GM23338 (cell line): Measurements from ENCODE around the gene AEN. TPM values are rescaled to one million over a fixed set of nuclear protein-coding genes. Genes with fewer than 3 reads are reported as not detected.

ENCODE experiments used
- ATAC-seq: fragments of 200-7000 bp; cut with Tn5 transposase; 3 replicates; pipeline ENCODE4 v1.9.1; 2020
- DNase-seq: peaks from one replicate; pipeline ENCODE4 v3.0.0-alpha.2; 2015; ENCODE audit warnings: low spot score
- H2AFZ ChIP-seq: fragments of 200-600 bp; sonication (generic); 2 replicates; pipeline ENCODE4 v1.8.0; 2016; ENCODE audit warnings: antibody characterized with exemption, mild to moderate bottlenecking, moderate library complexity
- H3F3A ChIP-seq: fragments of 200-600 bp; sonication (generic); replicated peaks from 2 replicates; pipeline ENCODE4 v1.8.0; 2017; ENCODE audit warnings: antibody characterized with exemption, mixed run types, low read depth
- H3K27ac ChIP-seq: fragments of 200-600 bp; sonication (generic); 2 replicates; pipeline ENCODE4 v1.6.1; 2016; ENCODE audit warnings: low read depth
- H3K27me3 ChIP-seq: fragments of 200-600 bp; sonication (generic); 2 replicates; pipeline ENCODE4 v1.8.0; 2016; ENCODE audit warnings: mild to moderate bottlenecking, mixed run types, moderate library complexity; ENCODE audit not compliant: insufficient read depth
- H3K36me3 ChIP-seq: fragments of 200-600 bp; sonication (generic); 2 replicates; pipeline ENCODE4 v1.8.0; 2016; ENCODE audit warnings: mild to moderate bottlenecking; ENCODE audit not compliant: insufficient read depth
- H3K4me1 ChIP-seq: fragments of 200-600 bp; sonication (generic); 2 replicates; pipeline ENCODE4 v1.8.0; 2016; ENCODE audit warnings: mild to moderate bottlenecking, moderate library complexity; ENCODE audit not compliant: insufficient read depth
- H3K4me2 ChIP-seq: fragments of 200-600 bp; sonication (generic); 2 replicates; pipeline ENCODE4 v1.7.1; 2017; ENCODE audit warnings: mixed run types
- H3K4me3 ChIP-seq: fragments of 200-600 bp; sonication (generic); 2 replicates; pipeline ENCODE4 v1.6.1; 2016; ENCODE audit warnings: mixed run types
- H3K79me2 ChIP-seq: fragments of 200-600 bp; sonication (generic); replicated peaks from 2 replicates; pipeline ENCODE4 v1.8.0; 2017; ENCODE audit warnings: mild to moderate bottlenecking; ENCODE audit not compliant: insufficient read depth
- H3K9me2 ChIP-seq: fragments of 200-600 bp; sonication (generic); 2 replicates; pipeline ENCODE4 v1.8.0; 2017; ENCODE audit not compliant: insufficient read depth
- H4K20me1 ChIP-seq: fragments of 200-600 bp; sonication (generic); replicated peaks from 2 replicates; pipeline ENCODE4 v1.8.0; 2017; ENCODE audit warnings: mild to moderate bottlenecking; ENCODE audit not compliant: insufficient read depth
- H3K27ac Mint-ChIP-seq: 2 replicates; pipeline ENCODE4 v1.8.0; 2020; ENCODE audit warnings: inconsistent platforms, mild to moderate bottlenecking, moderate library complexity, mixed read lengths
- H3K27me3 Mint-ChIP-seq: 3 replicates; pipeline ENCODE4 v1.8.0; 2022; ENCODE audit warnings: low read depth, mild to moderate bottlenecking, moderate library complexity, mixed read lengths, inconsistent platforms; ENCODE audit not compliant: insufficient read depth, poor library complexity
- H3K36me3 Mint-ChIP-seq: 3 replicates; pipeline ENCODE4 v1.8.0; 2021; ENCODE audit warnings: low read depth, mild to moderate bottlenecking, inconsistent platforms, moderate library complexity, mixed read lengths
- H3K4me1 Mint-ChIP-seq: 3 replicates; pipeline ENCODE4 v1.8.0; 2020; ENCODE audit warnings: mild to moderate bottlenecking, inconsistent platforms, mixed read lengths
- H3K4me3 Mint-ChIP-seq: 3 replicates; pipeline ENCODE4 v1.8.0; 2021; ENCODE audit warnings: moderate library complexity, mild to moderate bottlenecking, inconsistent platforms, mixed read lengths
- H3K9me3 Mint-ChIP-seq: 3 replicates; pipeline ENCODE4 v1.8.0; 2020; ENCODE audit warnings: moderate library complexity, mild to moderate bottlenecking, inconsistent platforms, mixed read lengths
- CREB1 ChIP-seq: fragments of 250-450 bp; sonication (Bioruptor Pico); IDR thresholded peaks from 2 replicates; pipeline ENCODE4 v1.5.0; 2020; ENCODE audit warnings: low read depth, mild to moderate bottlenecking, moderate library complexity
- CTCF ChIP-seq, 2 experiments: fragments of 200-600 bp in 1 of 2; sonication (generic) in 1 of 2; conservative IDR thresholded peaks; 2 replicates each; pipeline versions ENCODE4 v1.5.1 to v1.6.1; 2016 to 2017; ENCODE audit warnings: antibody characterized with exemption in 2 of 2, low read depth in 2 of 2, mild to moderate bottlenecking in 2 of 2, moderate library complexity in 1 of 2
- ETS1 ChIP-seq: IDR thresholded peaks from 2 replicates; pipeline ENCODE4 v1.6.1; 2016; ENCODE audit warnings: antibody characterized with exemption
- EZH2 ChIP-seq: fragments of 200-600 bp; sonication (generic); IDR thresholded peaks from one replicate; pipeline ENCODE4 v1.8.0; 2017; ENCODE audit warnings: antibody characterized with exemption, mild to moderate bottlenecking, low read depth; ENCODE audit not compliant: unreplicated experiment
- EZH2phosphoT487 ChIP-seq: fragments of 200-600 bp; sonication (generic); IDR thresholded peaks from one replicate; pipeline ENCODE4 v1.8.1; 2018; ENCODE audit warnings: antibody characterized with exemption; ENCODE audit not compliant: unreplicated experiment
- POLR2AphosphoS5 ChIP-seq: IDR thresholded peaks from 2 replicates; pipeline ENCODE4 v1.6.1; 2016; ENCODE audit warnings: antibody characterized with exemption, low read depth
- REST ChIP-seq: IDR thresholded peaks from one replicate; pipeline ENCODE4 v1.6.1; 2018; ENCODE audit warnings: antibody characterized with exemption; ENCODE audit not compliant: unreplicated experiment
- ZNF114 ChIP-seq: fragments of 250-450 bp; sonication (Bioruptor Pico); IDR thresholded peaks from 2 replicates; pipeline ENCODE4 v1.5.0; 2020; ENCODE audit warnings: mild to moderate bottlenecking, moderate library complexity
- ZNF331 ChIP-seq: fragments of 250-450 bp; sonication (Bioruptor Pico); IDR thresholded peaks from 2 replicates; pipeline ENCODE4 v1.5.0; 2020; ENCODE audit warnings: low read depth, mild to moderate bottlenecking, moderate library complexity
- ZNF462 ChIP-seq: fragments of 250-450 bp; sonication (Bioruptor Pico); IDR thresholded peaks from 2 replicates; pipeline ENCODE4 v1.5.0; 2020; ENCODE audit warnings: mild to moderate bottlenecking, moderate library complexity
- polyA plus RNA-seq: library from polyadenylated mRNA; unstranded; fragments of >200 nt; fragmentation: Nextera tagmentation; extraction: Ambion mirVana; gene quantifications from 2 replicates; pipeline ENCODE4 v1.2.1, GENCODE V29; 2016
- total RNA-seq: library from RNA; depleted of rRNA; stranded (reverse); fragments of >200 nt; shearing (Covaris generic); gene quantifications from 2 replicates; pipeline ENCODE4 v1.2.3, GENCODE V29; 2014

The AEN gene
- total and polyA plus RNA-seq, 2 experiments from 2014 or later, result 82.3 to 220 TPM

GRCh38 chr15:88674661-88675060 is 53.5 kb downstream of the AEN start:
- no peaks in the 10 kb centered on the region; the same call in 2 of the 3 replicates for H3K9me3 Mint-ChIP-seq
- Histone ChIP-seq H3K4me2 (no peak overlapping the region), H3K27me3 (no peaks in the 10 kb centered on the region), H3K9me2 (0 out of 2 replicates have a peak, but pooled peaks cover 3% of the 10 kb centered on the region), H3K27ac (no peak overlapping the region), H4K20me1 (no peaks in the 10 kb centered on the region), H3K4me3 (no peak overlapping the region), H3F3A (no peaks in the 10 kb centered on the region), H3K36me3 (no peaks in the 10 kb centered on the region), H3K79me2 (no peaks in the 10 kb centered on the region), H3K4me1 (no peaks in the 10 kb centered on the region), H2AFZ (no peak overlapping the region)
- no peak for TF ChIP-seq EZH2phosphoT487
- TF ChIP-seq REST, result no peak
- no peak for TF ChIP-seq ZNF331 (CRISPR knock-in tag)
- no peak for TF ChIP-seq CTCF (conservative IDR thresholded peaks at IDR 0.05; ENCODE audit: low read depth in 2 of 2)
- no peak for TF ChIP-seq POLR2AphosphoS5
- TF ChIP-seq ZNF114 (CRISPR knock-in tag), result no peak
- no peak for TF ChIP-seq ZNF462 (CRISPR knock-in tag)
- TF ChIP-seq CREB1 (CRISPR knock-in tag), result no peak
- TF ChIP-seq ETS1, result no peak
- TF ChIP-seq EZH2, result no peak
- no peak for DNase-seq
- H3K36me3 Mint-ChIP-seq, result no peaks in the 10 kb centered on the region
- no peak overlapping the region for H3K4me3 Mint-ChIP-seq
- H3K4me1 Mint-ChIP-seq, result no peaks in the 10 kb centered on the region
- H3K27me3 Mint-ChIP-seq, result peaks cover 2% of the 10 kb centered on the region
- no peak for ATAC-seq
- no peak overlapping the region for H3K27ac Mint-ChIP-seq
